Neural cell (in vitro differentiated cells): ENCODE results near the gene TMEM219. TPM values are rescaled to one million over a fixed set of nuclear protein-coding genes. Genes with fewer than 3 reads are reported as not detected.

Experiments used
- H2AFZ ChIP-seq: fragments of 200-600, 300-800 bp; sonication (generic), shearing (Covaris generic); 2 replicates; pipeline ENCODE4 v1.6.0; 2014; ENCODE audit warnings: low read depth, mild to moderate bottlenecking, antibody characterized with exemption, low read length, moderate library complexity
- H3F3A ChIP-seq: fragments of 200-600 bp; shearing (Covaris generic); 2 replicates; pipeline ENCODE4 v1.6.1; 2016; ENCODE audit warnings: mild to moderate bottlenecking, moderate library complexity, mixed read lengths, antibody characterized with exemption, low read length; ENCODE audit not compliant: insufficient read depth, poor library complexity, severe bottlenecking
- H3K27ac ChIP-seq: fragments of 200-600, 300-800 bp; sonication (generic), shearing (Covaris generic); 2 replicates; pipeline ENCODE4 v1.5.1; 2014; ENCODE audit warnings: mild to moderate bottlenecking, low read length, moderate library complexity
- H3K27me3 ChIP-seq: fragments of 300-800, 200-600 bp; sonication (generic), shearing (Covaris generic); 2 replicates; pipeline ENCODE4 v1.6.0; 2014; ENCODE audit warnings: mild to moderate bottlenecking, low read depth, low read length, moderate library complexity; ENCODE audit not compliant: insufficient read depth
- H3K36me3 ChIP-seq: fragments of 300-800, 200-600 bp; sonication (generic), shearing (Covaris generic); 2 replicates; pipeline ENCODE4 v1.5.1; 2014; ENCODE audit warnings: mild to moderate bottlenecking, antibody characterized with exemption, low read length, moderate library complexity; ENCODE audit not compliant: insufficient read depth
- H3K4me2 ChIP-seq: fragments of 300-800, 200-600 bp; sonication (generic), shearing (Covaris generic); 2 replicates; pipeline ENCODE4 v1.6.0; 2014; ENCODE audit warnings: mild to moderate bottlenecking, low read length
- H3K4me3 ChIP-seq: fragments of 300-800, 200-600 bp; sonication (generic), shearing (Covaris generic); 2 replicates; pipeline ENCODE4 v1.5.1; 2014; ENCODE audit warnings: mild to moderate bottlenecking, low read length, moderate library complexity
- H3K79me2 ChIP-seq: fragments of 200-600 bp; shearing (Covaris generic); replicated peaks from 2 replicates; pipeline ENCODE4 v1.6.0; 2014; ENCODE audit warnings: mild to moderate bottlenecking, low read length, moderate library complexity; ENCODE audit not compliant: insufficient read depth
- H3K9ac ChIP-seq: fragments of 300-800, 200-600 bp; sonication (generic), shearing (Covaris generic); 2 replicates; pipeline ENCODE4 v1.6.1; 2016; ENCODE audit warnings: mild to moderate bottlenecking, low read length, mixed read lengths
- H3K9me2 ChIP-seq: fragments of 200-600 bp; shearing (Covaris generic); 2 replicates; pipeline ENCODE4 v1.6.1; 2016; ENCODE audit warnings: mild to moderate bottlenecking, low read length, mixed read lengths; ENCODE audit not compliant: insufficient read depth
- H3K9me3 ChIP-seq: fragments of 200-600, 300-800 bp; sonication (generic), shearing (Covaris generic); 2 replicates; pipeline ENCODE4 v1.6.1; 2016; ENCODE audit warnings: mild to moderate bottlenecking, mixed run types, low read length, moderate library complexity, mixed read lengths
- H4K20me1 ChIP-seq: fragments of 200-600 bp; shearing (Covaris generic); 2 replicates; pipeline ENCODE4 v1.6.1; 2016; ENCODE audit warnings: mild to moderate bottlenecking, mixed run types; ENCODE audit not compliant: insufficient read depth
- EP300 ChIP-seq: fragments of 450-650 bp; conservative IDR thresholded peaks from 2 replicates; pipeline ENCODE4 v1.6.1; 2014; ENCODE audit warnings: antibody characterized with exemption, mild to moderate bottlenecking, moderate library complexity; ENCODE audit not compliant: poor library complexity, severe bottlenecking
- EZH2 ChIP-seq: fragments of 200-600, 300-800 bp; shearing (Covaris generic), sonication (generic); IDR thresholded peaks from 2 replicates; pipeline ENCODE4 v1.6.1; 2014; ENCODE audit warnings: antibody characterized with exemption, low read length, borderline replicate concordance, mild to moderate bottlenecking; ENCODE audit not compliant: insufficient read depth, poor library complexity, severe bottlenecking
- MXI1 ChIP-seq: fragments of 450-650 bp; conservative IDR thresholded peaks from 2 replicates; pipeline ENCODE4 v1.6.1; 2014; ENCODE audit warnings: antibody characterized with exemption, mild to moderate bottlenecking; ENCODE audit not compliant: poor library complexity, severe bottlenecking
- POLR2AphosphoS5 ChIP-seq: IDR thresholded peaks from 2 replicates; pipeline ENCODE4 v1.6.1; 2012
- RAD21 ChIP-seq: fragments of 450-650 bp; conservative IDR thresholded peaks from 2 replicates; pipeline ENCODE4 v1.6.1; 2014; ENCODE audit warnings: antibody characterized with exemption, mild to moderate bottlenecking, moderate library complexity
- REST ChIP-seq: IDR thresholded peaks from 2 replicates; pipeline ENCODE4 v1.6.1; 2012; ENCODE audit warnings: borderline replicate concordance
- SMC3 ChIP-seq: fragments of 450-650 bp; conservative IDR thresholded peaks from 2 replicates; pipeline ENCODE4 v1.6.1; 2014; ENCODE audit warnings: antibody characterized with exemption, mild to moderate bottlenecking, moderate library complexity; ENCODE audit not compliant: poor library complexity
- TAF1 ChIP-seq: IDR thresholded peaks from 2 replicates; pipeline ENCODE4 v1.6.1; 2012; ENCODE audit warnings: low read depth
- polyA plus RNA-seq: library from polyadenylated mRNA; depleted of rRNA; stranded (reverse); fragments of >200 nt; gene quantifications from 2 replicates; pipeline ENCODE4 v1.2.3, GENCODE V29; 2014
- TF ChIP-seq, protein P1 (sequence below): fragments of 450-650 bp; IDR thresholded peaks from 2 replicates; pipeline ENCODE4 v1.5.1; 2014; ENCODE audit warnings: antibody characterized with exemption, mild to moderate bottlenecking, moderate library complexity; ENCODE audit not compliant: poor library complexity, severe bottlenecking

Gene TMEM219
- polyA plus RNA-seq, 1 donor from 2014 or later = 154 TPM

DNA sequence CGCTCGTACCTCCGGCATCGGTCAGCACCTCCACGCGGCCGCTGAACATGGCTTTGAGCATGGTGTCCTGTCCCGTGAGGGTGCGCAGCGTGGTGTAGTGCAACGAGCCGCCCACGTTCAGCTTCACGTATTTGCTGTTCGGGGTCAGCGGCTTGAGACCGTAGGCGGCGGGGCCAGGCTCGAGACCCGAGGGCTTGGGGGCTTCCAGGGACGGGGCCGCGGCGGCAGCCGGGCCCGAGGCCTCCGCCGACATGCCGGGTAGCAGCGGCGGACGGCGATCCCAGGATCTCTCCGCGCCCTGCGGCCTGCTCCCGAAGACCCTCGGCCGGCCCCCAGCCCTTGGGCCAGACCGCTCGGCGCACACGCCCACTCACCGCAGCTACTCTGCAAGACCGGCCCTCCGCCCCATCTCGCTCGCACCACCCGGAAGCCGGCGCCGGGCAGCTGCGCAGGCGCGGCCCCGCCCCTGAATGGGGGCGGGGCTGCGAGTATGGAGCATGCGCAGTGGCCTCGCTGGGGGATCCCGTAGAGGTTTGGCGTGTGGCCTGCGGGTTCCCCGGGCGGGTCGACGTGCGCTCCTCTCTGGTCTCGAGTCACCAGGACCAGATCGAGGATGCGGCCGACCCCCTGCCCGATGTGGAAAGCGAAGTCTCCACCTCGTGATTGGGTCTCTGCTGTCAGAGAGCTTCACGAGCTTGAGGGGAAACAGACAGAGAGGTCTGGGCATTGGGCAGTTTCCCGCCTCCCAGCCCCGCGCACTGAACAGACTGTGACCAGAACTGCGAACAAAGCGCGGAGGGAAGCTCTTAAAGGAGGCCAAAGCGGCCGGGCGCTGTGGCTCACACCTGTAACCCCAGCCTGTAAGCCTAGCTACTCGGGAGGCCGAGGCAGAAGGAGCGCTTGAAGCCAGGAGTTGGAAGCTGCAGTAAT is 35.8 kb upstream of the TMEM219 start, which contains the start of gene KCTD13:
Gene KCTD13, minus strand, starts transcription at position 446 of the 930 bp plus-strand sequence. Its CDS starts 193 bp downstream, at position 253.
- Histone ChIP-seq H3F3A (peaks cover 3% of the 10 kb centered on the region), H3K9ac (peak within 1 kb of the TSS; percentile 82), H3K9me3 (no peaks in the 10 kb centered on the region), H3K9me2 (no peaks in the 10 kb centered on the region), H3K27ac (peak within 1 kb of the TSS; percentile 84), H3K27me3 (no peaks in the 10 kb centered on the region), H4K20me1 (no peaks in the 10 kb centered on the region), H3K4me3 (peak within 1 kb of the TSS; percentile 94), H2AFZ (peak within 1 kb of the TSS; percentile 89), H3K79me2 (peaks cover 9% of the 10 kb centered on the region), H3K36me3 (no peaks in the 10 kb centered on the region), H3K4me2 (peak within 1 kb of the TSS; percentile 92)
- TF ChIP-seq REST (peak; percentile 81), TAF1 (peak; percentile 78), EZH2 (no peak), MXI1 (peak; percentile 86), EP300 (no peak), RAD21 (peak; percentile 9), POLR2AphosphoS5 (peak; percentile 96), SMC3 (no peak)
- TF ChIP-seq, protein P1, sequence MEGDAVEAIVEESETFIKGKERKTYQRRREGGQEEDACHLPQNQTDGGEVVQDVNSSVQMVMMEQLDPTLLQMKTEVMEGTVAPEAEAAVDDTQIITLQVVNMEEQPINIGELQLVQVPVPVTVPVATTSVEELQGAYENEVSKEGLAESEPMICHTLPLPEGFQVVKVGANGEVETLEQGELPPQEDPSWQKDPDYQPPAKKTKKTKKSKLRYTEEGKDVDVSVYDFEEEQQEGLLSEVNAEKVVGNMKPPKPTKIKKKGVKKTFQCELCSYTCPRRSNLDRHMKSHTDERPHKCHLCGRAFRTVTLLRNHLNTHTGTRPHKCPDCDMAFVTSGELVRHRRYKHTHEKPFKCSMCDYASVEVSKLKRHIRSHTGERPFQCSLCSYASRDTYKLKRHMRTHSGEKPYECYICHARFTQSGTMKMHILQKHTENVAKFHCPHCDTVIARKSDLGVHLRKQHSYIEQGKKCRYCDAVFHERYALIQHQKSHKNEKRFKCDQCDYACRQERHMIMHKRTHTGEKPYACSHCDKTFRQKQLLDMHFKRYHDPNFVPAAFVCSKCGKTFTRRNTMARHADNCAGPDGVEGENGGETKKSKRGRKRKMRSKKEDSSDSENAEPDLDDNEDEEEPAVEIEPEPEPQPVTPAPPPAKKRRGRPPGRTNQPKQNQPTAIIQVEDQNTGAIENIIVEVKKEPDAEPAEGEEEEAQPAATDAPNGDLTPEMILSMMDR = no peak

DNA sequence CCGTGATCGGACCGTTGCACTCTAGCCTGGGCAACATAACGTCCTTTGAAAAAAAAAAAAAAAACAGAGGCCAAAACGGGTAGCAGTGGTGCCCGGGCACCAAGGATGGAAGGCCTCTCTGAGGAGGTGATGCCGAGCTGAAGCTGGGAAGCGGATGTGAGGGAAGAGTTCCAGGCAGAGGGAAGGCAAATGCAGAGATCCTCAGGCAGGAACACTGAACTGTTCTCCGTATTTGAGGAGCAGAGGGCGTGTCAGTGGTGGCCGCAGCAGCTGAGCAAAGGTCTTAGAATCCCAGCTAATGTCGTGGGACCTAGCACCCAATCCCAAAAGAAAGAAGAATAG is 35.2 kb upstream of the TMEM219 start:
- no peaks in the 10 kb centered on the region for H3K9me2 ChIP-seq
- no peaks in the 10 kb centered on the region for H3K27me3 ChIP-seq
- TF ChIP-seq, protein P1 = no peak
- TF ChIP-seq EP300 (no peak), REST (no peak), TAF1 (peak; percentile 59), EZH2 (no peak), RAD21 (peak; percentile 1), MXI1 (no peak), POLR2AphosphoS5 (no peak), SMC3 (no peak)
- H3K9me3 ChIP-seq = no peaks in the 10 kb centered on the region
- H4K20me1 ChIP-seq = no peaks in the 10 kb centered on the region
- H2AFZ ChIP-seq = peak overlapping the region; percentile 89
- peaks cover 3% of the 10 kb centered on the region for H3F3A ChIP-seq
- peak overlapping the region; percentile 84 for H3K27ac ChIP-seq
- no peaks in the 10 kb centered on the region for H3K36me3 ChIP-seq
- peak overlapping the region; percentile 94 for H3K4me3 ChIP-seq
- H3K9ac ChIP-seq = peak overlapping the region; percentile 82
- H3K79me2 ChIP-seq = peaks cover 9% of the 10 kb centered on the region
- H3K4me2 ChIP-seq = peak overlapping the region; percentile 71
